Right forelimb (tissue), 1 donor: Measurements from ENCODE around the gene OCEL1.
"Not testable (repeated sequence)": the region's sequence is repeated elsewhere in the genome, so short reads cannot be mapped to it uniquely, and the experiment has no call there.

Source experiments
- DNase-seq: peaks from one replicate; pipeline ENCODE4 v3.0.0-alpha.2; 2018

Gene OCEL1

GRCh38 chr19:17266589-17266974, 40.6 kb downstream of the OCEL1 start:
- no peak for DNase-seq

- DNase-seq, result peak; percentile 97
Observed at GRCh38 chr19:17266975-17267788, 41.2 kb downstream of the OCEL1 start, which contains the start of gene BABAM1. BABAM1 (plus strand) TSS chr19:17267443; CDS start chr19:17268807, 1,364 bp downstream.

- no peak for DNase-seq
Observed at GRCh38 chr19:17268754-17269153, 42.7 kb downstream of the OCEL1 start.

GRCh38 chr19:17274892-17275291, 48.9 kb downstream of the OCEL1 start:
- DNase-seq, result not testable (repeated sequence)

GRCh38 chr19:17275441-17276175, 49.6 kb downstream of the OCEL1 start:
- DNase-seq, result no peak
